Measurements from ENCODE around the gene MT1B.
A peak's percentile ranks its signal among the peaks of the same experiment; 100 is the strongest.
"Not testable (repeated sequence)": the region's sequence is repeated elsewhere in the genome, so short reads cannot be mapped to it uniquely, and the experiment has no call there.

Gene MT1B

DNA sequence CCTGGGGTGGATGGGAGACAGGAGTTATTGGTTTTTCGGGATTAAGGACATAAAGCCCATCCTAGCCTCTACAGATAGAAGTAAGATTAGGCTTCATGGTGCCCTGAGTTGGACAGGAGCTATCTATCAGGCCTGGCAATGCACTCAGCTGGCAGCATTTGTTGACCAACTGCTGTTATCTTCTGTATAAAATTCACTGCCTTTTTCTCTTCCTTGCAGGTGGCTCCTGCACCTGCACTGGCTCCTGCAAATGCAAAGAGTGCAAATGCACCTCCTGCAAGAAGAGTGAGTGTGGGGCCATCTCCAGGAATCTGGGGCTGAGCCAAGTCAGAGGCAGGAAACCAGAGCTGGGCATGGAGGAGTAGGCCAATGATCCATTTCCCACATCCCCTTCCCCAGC lies 12.6 kb upstream of the MT1B start:
- no peak for DNase-seq

DNA sequence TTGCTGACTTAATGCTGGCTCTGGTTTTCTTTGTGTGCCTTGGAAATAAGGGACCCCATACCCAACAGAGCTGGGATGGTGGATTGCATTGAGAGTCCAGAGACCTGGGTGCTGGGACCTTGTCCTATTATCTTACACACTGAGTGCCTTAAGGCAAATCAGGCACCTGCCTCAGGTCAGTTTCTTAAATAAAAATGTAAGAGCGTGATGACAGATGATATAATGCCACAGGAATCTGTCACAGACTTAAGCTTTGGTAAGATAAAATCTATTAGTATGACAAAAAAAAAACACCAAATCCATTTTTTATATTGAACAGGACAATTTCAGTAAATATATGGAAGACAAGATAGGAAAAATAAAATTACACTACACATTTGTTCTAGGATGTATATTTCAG lies 11.6 kb upstream of the MT1B start:
- DNase-seq, result no peak

DNA sequence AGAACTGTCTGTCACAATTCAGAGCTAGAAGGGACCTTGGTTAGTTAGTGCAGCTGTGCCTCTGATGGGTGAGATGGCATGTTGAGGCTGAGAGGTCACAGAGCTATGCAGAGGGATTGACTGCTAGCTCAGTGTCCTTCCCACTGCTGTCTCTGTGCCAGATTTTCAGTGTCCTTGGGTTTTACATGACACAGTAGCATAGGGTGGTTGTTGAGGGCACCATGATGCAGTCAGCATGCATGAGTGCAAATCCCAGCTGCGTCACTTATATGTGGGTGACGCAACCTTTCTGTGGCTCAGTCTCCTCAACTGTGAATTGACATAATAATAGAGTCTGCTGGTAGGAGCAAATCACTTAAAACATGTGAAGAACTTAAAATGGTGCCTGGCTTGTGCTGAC lies 10.5 kb upstream of the MT1B start:
- DNase-seq, result no peak

DNA sequence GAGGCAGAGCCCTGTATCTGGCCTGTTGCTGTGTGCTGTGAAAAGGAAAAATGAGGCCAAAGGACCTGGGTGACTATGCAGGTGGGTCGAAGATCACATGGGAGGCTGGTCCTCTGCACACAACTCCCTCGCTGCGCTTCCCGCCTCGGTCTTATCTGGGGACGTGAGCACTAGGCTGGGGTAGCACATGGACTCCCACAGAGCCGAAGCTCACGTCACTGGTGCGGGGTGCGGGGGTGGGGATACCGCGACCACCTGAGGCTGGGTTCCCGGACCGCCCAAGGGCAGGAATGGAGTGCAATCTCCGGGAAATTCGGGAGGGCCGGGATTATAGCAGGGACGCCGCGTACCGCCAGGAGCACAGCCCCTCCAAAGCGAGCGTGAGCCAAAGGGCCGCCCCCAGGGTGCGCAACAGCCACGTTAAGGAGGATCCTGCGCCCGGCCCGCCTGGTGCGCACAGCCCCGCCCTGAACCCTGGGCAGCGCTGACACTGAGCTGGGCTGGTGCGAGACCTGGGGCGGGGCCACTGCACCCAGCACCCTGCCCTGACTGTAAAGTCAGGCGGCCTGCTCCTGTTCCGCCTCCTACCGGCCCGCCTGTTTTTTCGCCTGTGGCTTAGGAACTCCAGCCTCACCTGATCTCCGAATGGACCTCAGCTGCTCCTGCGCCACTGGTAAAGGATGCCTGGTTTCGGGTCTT lies 8.5 kb upstream of the MT1B start:
- DNase-seq, result peak; percentile 81

- DNase-seq, result no peak
Observed at GRCh38 chr16:56643833-56644232, 7.9 kb upstream of the MT1B start.

- DNase-seq, result no peak
Observed at GRCh38 chr16:56645311-56645710, 6.4 kb upstream of the MT1B start.

- no peak for DNase-seq
Observed at GRCh38 chr16:56645838-56646237, 5.8 kb upstream of the MT1B start.

- no peak for DNase-seq
Observed at GRCh38 chr16:56647641-56648431, 3.9 kb upstream of the MT1B start.

- DNase-seq, result no peak
Observed at GRCh38 chr16:56649271-56649670, 2.4 kb upstream of the MT1B start.

GRCh38 chr16:56649820-56650219 lies 1.9 kb upstream of the MT1B start:
- DNase-seq, result no peak

GRCh38 chr16:56652600-56652999 lies 914 bp downstream of the MT1B start:
- no peak for DNase-seq

GRCh38 chr16:56653218-56653617 lies 1.5 kb downstream of the MT1B start:
- DNase-seq, result no peak

GRCh38 chr16:56657555-56658326 lies 6.1 kb downstream of the MT1B start, which contains the start of gene MT1F:
Gene MT1F, plus strand, starts transcription at chr16:56657959. Its CDS starts 100 bp downstream, at chr16:56658059.
- peak; percentile 74 for DNase-seq

DNA sequence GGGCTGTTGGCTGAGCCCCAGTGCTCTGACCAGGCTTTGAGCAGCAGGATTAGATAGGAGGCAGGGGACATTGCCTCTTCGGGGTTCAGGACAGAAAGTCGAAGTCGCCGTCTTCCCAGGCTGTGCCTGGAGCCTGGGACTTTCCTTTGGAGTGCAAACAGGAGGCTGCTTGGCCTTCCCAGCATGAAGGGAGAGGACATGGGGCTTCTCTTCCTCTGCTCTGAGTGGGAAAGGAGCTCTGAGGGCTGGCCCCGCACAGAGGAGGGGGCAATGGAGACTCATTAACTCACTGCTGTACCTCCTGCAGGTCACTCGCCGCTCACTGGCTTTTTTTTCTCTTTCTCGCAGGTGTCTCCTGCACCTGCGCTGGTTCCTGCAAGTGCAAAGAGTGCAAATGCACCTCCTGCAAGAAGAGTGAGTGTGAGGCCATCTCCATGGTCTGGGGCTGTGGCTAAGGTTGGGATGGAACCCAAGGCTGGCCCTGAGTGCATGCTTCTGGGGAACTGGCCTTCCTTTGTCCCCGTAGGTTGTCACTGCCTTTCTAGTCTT lies 6.7 kb downstream of the MT1B start:
- no peak for DNase-seq

DNA sequence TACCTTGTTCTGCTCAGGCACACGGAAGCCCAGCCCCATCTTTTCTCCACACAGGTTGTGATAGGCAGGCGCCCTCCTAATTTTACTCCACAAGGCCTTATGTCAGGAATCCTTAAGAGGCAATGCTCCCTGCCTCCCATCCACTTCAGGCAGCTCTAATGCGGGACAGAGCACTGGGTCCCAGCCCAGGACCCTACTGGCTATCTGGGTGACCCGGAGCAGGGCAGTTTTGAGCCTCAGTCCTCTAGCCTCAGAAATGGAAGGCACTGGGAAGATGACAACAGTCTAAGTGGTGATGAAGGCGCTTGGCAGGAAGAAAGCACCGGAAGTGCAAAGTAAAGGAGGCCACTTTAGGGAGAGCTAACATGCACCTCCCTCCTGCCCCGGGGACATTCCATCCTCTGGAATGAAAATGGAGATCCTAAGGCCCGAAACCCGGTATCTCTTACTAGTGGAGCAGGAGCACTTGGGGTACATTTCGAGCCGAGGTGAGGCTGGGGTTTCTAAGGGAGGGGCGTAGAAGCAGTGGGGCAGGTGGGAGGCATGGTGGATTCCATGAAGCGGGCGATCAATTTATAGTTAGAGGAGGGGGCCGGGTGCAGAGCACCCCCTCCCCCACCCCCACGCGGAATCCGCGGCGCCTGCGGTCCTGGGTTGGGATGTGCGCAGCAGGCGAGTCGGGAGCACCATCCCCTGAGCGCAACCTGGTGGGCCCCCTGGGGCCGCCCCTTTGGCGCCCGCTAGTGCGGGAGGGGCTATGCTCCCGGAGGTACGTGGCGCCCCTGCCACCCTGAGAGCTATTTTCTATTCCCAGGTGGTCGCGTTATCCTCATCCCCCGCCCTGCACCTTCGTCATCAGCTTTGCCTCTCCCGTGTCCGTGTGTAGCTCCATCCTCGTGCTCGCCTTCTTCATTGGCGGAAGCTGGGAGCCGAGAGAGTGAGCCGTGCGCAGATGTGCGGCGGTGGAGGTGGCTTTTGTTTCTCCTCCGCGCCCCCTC lies 11.0 kb downstream of the MT1B start:
- peak; percentile 28 for DNase-seq

- no peak for DNase-seq
Observed at GRCh38 chr16:56664506-56664905, 12.8 kb downstream of the MT1B start.

GRCh38 chr16:56665286-56666261 lies 13.9 kb downstream of the MT1B start:
- not testable (repeated sequence) for DNase-seq

- DNase-seq, result no peak
Observed at GRCh38 chr16:56667581-56668571, 16.2 kb downstream of the MT1B start, which contains the start of gene MT1G. Gene MT1G, minus strand, starts transcription at chr16:56668065. Its CDS starts 72 bp downstream, at chr16:56667993.

Data from CD4-positive, alpha-beta T cell treated with Interleukin-17A for 1 hour (primary cell).